Heart left ventricle (tissue), 16 donors: ENCODE results near the gene CTBP1. TPM values are rescaled to one million over a fixed set of nuclear protein-coding genes. Genes with fewer than 3 reads are reported as not detected.

ENCODE experiments used
- ATAC-seq, 4 donors: fragments of 200-7000 bp; cut with Tn5 transposase; one replicate each; pipeline ENCODE4 v1.9.1; 2020 to 2022; ENCODE audit warnings: moderate library complexity in 4 of 4, mild to moderate bottlenecking in 3 of 4, moderate number of reproducible peaks in 1 of 4
- DNase-seq, 5 donors: peaks; one replicate each; pipeline ENCODE4 v3.0.0-alpha.2; 2020
- H3K27ac ChIP-seq, 12 donors: fragments of 200-600 bp; sonication (generic) in 4 of 12; one replicate each; pipeline versions ENCODE4 v1.5.0 to v1.8.0; 2016 to 2022; ENCODE audit warnings: mild to moderate bottlenecking in 2 of 12
- H3K27me3 ChIP-seq, 9 donors: fragments of 200-600 bp; sonication (generic) in 2 of 9; one replicate each; pipeline versions ENCODE4 v1.5.1 to v1.8.0; 2016 to 2022; ENCODE audit warnings: mild to moderate bottlenecking in 3 of 9
- H3K36me3 ChIP-seq, 9 donors: fragments of 200-600 bp; sonication (generic) in 2 of 9; one replicate each; pipeline versions ENCODE4 v1.5.0 to v1.8.0; 2018 to 2022; ENCODE audit warnings: mild to moderate bottlenecking in 2 of 9
- H3K4me1 ChIP-seq, 12 donors: fragments of 200-600 bp; sonication (generic) in 4 of 12; one replicate each; pipeline versions ENCODE4 v1.5.0 to v1.8.0; 2016 to 2022; ENCODE audit warnings: mild to moderate bottlenecking in 3 of 12
- H3K4me3 ChIP-seq, 12 donors: fragments of 200-600 bp; sonication (generic) in 4 of 12; one replicate each; pipeline versions ENCODE4 v1.5.0 to v1.8.0; 2017 to 2022; ENCODE audit warnings: mild to moderate bottlenecking in 9 of 12, moderate library complexity in 4 of 12
- H3K9me3 ChIP-seq, 12 donors: fragments of 200-600 bp; sonication (generic) in 4 of 12; one replicate each; pipeline versions ENCODE4 v1.5.0 to v1.8.0; 2016 to 2022; ENCODE audit warnings: mild to moderate bottlenecking in 1 of 12
- CTCF ChIP-seq, 12 donors: fragments of 200-600 bp; sonication (generic) in 4 of 12; IDR thresholded peaks; one replicate each; pipeline versions ENCODE4 v1.5.0 to v1.8.0; 2018 to 2022; ENCODE audit warnings: antibody characterized with exemption in 12 of 12, mild to moderate bottlenecking in 5 of 12
- POLR2A ChIP-seq, 2 donors: fragments of 450-650 bp; IDR thresholded peaks; one replicate each; pipeline ENCODE4 v1.6.1; 2017; ENCODE audit warnings: antibody characterized with exemption in 2 of 2, mild to moderate bottlenecking in 2 of 2, moderate library complexity in 2 of 2
- WGBS, 4 donors: extraction: QIAGEN DNeasy Blood & Tissue Kit in 2 of 4; methylation state at CpG; one replicate each; pipeline versions ENCODE4 v1.1.5 to v1.1.7; 2013 to 2018; 5-methylcytosine and 5-hydroxymethylcytosine counted together
- intact Hi-C, 10 donors: fragments of 100-400 bp; cut with DNase I; formaldehyde crosslinking; loops; one replicate each; pipeline versions ENCODE4 v1.11.1 to v1.14.2; 2022
- polyA plus RNA-seq, 2 donors: library from polyadenylated mRNA; stranded (reverse); fragments of 200-250 nt; gene quantifications; one replicate each; pipeline ENCODE4 v1.2.3, GENCODE V29; 2013
- total RNA-seq, 9 donors: library from RNA; depleted of rRNA in 2 of 9; stranded (reverse); fragments of >200 nt in 2 of 9; fragmentation: NEBNext Ultra II Directional in 3 of 9; extraction: Animal tissue kit (Norgen Biotek cat#: 25700) in 3 of 9; gene quantifications; one replicate each; pipeline versions ENCODE4 v1.1.0 to v1.2.4, GENCODE V29; 2016 to 2023
- donor health status: ischemic (EF 13 %, LVEDD 7.1; RV severe dilation, severe dysfunction).
- donor health status: healthy with polysubstance abuse.
- donor health status: DM: no; HTN: yes; CAD: no.
- donor health status: DM: no; HTN: no; CAD: no.
- donor health status: ischemic (EF 25% LVEDD 6.9; RV normal size, moderate dysfunction).
- donor health status: ischemic (EF 25% LVEDD 5.7; RV mildly dilated, moderate dysfunction).
- donor health status: healthy.
- donor health status: DM: yes; HTN: yes; CAD: no.
- donor health status: ischemic (EF 35%, LVEDD 5.7; RV mildly dilated, moderate dysfunction).
- donor health status: nonischemic (EF 11% LVEDD 7.7; RV severe dilation, severe dysfunction).
- donor health status: DM: yes; HTN: yes; CAD: no.
- donor health status: PGD.
- donor health status: ischemic (EF 29% LVEDD 5.4; RV normal size, mild dysfunction).
- donor health status: nonischemic (EF 23%, LVEDD 6.1; RV moderate dilation, normal function).

Gene CTBP1
- total and polyA plus RNA-seq, 11 donors: 92.0 to 165 (median 128) TPM

- intact Hi-C loops: loop anchor here in 3 of 10 donors (5.0 to 10.0 kb wide), 3 partner anchors 34 to 76 kb away; no protein-coding TSS in a partner anchor
- H3K9me3 ChIP-seq: no peaks in the 10 kb centered on the region
- no peak overlapping the region for H3K27ac ChIP-seq
- H3K36me3 ChIP-seq: peaks cover 0 to 50% (median 38%) of the 10 kb centered on the region in 9 donors
- no peak for ATAC-seq
- TF ChIP-seq CTCF (IDR thresholded peaks at IDR 0.05) (no peak), POLR2A (IDR thresholded peaks at IDR 0.05) (no peak)
- H3K4me3 ChIP-seq: no peak overlapping the region
- peak in 2 of 5 donors; percentile 5 to 57 for DNase-seq
- peaks cover 4 to 54% (median 44%) of the 10 kb centered on the region in 12 donors for H3K4me1 ChIP-seq
- WGBS, 4 donors: 86 to 88% (median 87%) methylated on average over 32 to 37 of the region's 37 CpGs
- no peaks in the 10 kb centered on the region for H3K27me3 ChIP-seq
These were observed 8.0 kb downstream of the CTBP1 start for GRCh38 chr4:1240721-1241465.

- ATAC-seq: no peak
- no peak for TF ChIP-seq POLR2A (IDR thresholded peaks at IDR 0.05)
- TF ChIP-seq CTCF (IDR thresholded peaks at IDR 0.05): no peak
- H3K9me3 ChIP-seq: no peaks in the 10 kb centered on the region
- 88 to 96% (median 93%) methylated on average over 17 to 22 of the region's 22 CpGs for WGBS, 4 donors
- DNase-seq: no peak
- H3K4me1 ChIP-seq: peaks cover 4 to 47% (median 36%) of the 10 kb centered on the region in 12 donors
- peaks cover 0 to 59% (median 47%) of the 10 kb centered on the region in 9 donors for H3K36me3 ChIP-seq
- no peak overlapping the region for H3K4me3 ChIP-seq
- H3K27ac ChIP-seq: no peak overlapping the region
- H3K27me3 ChIP-seq: no peaks in the 10 kb centered on the region
- intact Hi-C loops: loop anchor here in 3 of 10 donors (5.0 to 10.0 kb wide), 3 partner anchors 33 to 75 kb away; no protein-coding TSS in a partner anchor
These were observed 9.0 kb downstream of the CTBP1 start for GRCh38 chr4:1239950-1240307.

GRCh38 chr4:1239141-1239949 lies 9.6 kb downstream of the CTBP1 start:
- no peak overlapping the region for H3K27ac ChIP-seq
- peaks cover 4 to 47% (median 36%) of the 10 kb centered on the region in 12 donors for H3K4me1 ChIP-seq
- TF ChIP-seq CTCF (IDR thresholded peaks at IDR 0.05) (no peak), POLR2A (IDR thresholded peaks at IDR 0.05) (no peak)
- no peaks in the 10 kb centered on the region for H3K27me3 ChIP-seq
- peaks cover 0 to 65% (median 53%) of the 10 kb centered on the region in 9 donors for H3K36me3 ChIP-seq
- DNase-seq: peak in 3 of 5 donors; percentile 14 to 58 (median 20)
- H3K9me3 ChIP-seq: no peaks in the 10 kb centered on the region
- intact Hi-C loops: no loop called here
- 87 to 91% (median 88%) methylated on average over 35 to 43 of the region's 43 CpGs for WGBS, 4 donors
- H3K4me3 ChIP-seq: no peak overlapping the region
- no peak for ATAC-seq

- TF ChIP-seq CTCF (IDR thresholded peaks at IDR 0.05): no peak
- no peak for TF ChIP-seq POLR2A (IDR thresholded peaks at IDR 0.05)
- Histone ChIP-seq H3K4me3 (no peak overlapping the region), H3K27me3 (no peaks in the 10 kb centered on the region), H3K36me3 (peaks cover 0 to 72% (median 53%) of the 10 kb centered on the region in 9 donors), H3K4me1 (peaks cover 4 to 47% (median 34%) of the 10 kb centered on the region in 12 donors), H3K9me3 (no peaks in the 10 kb centered on the region), H3K27ac (no peak overlapping the region)
- peak in 2 of 5 donors; percentile 10 to 13 for DNase-seq
- intact Hi-C loops: no loop called here
- WGBS, 4 donors: 92 to 97% (median 95%) methylated on average over 12 of the region's 12 CpGs
- no peak for ATAC-seq
These were observed 10.3 kb downstream of the CTBP1 start for GRCh38 chr4:1238676-1239000.
